ENCODE data around the gene CZIB. TPM values are rescaled to one million over a fixed set of nuclear protein-coding genes. Genes with fewer than 3 reads are reported as not detected.

CZIB gene
- total RNA-seq, 1 experiment from 2014 or later = 67.0 TPM

GRCh38 chr1:53172426-53173128 lies 47.9 kb downstream of the CZIB start:
- H2BK12ac ChIP-seq (ENCODE audit: insufficient read length, low read depth, low read length) = no peak overlapping the region
- Mint-ChIP-seq H3K4me1 (peaks cover 33 to 38% of the 10 kb centered on the region in 2 experiments), H3K36me3 (ENCODE audit: insufficient read depth in 1 of 3, low read depth in 3 of 3) (no peaks in the 10 kb centered on the region), H3K27ac (peak overlapping the region in 1 of 3 experiments; percentile 23; a peak in 4 of 7 replicates), H3K4me3 (no peak overlapping the region), H3K9me3 (peaks cover 0 to 3% of the 10 kb centered on the region in 2 experiments; a peak in 1 of 5 replicates), H3K27me3 (ENCODE audit: low read depth) (peaks cover 10% of the 10 kb centered on the region)
- no peak overlapping the region for H3K27ac ChIP-seq (ENCODE audit: insufficient read length, low read depth, low read length)
- no peaks in the 10 kb centered on the region for H3K23me2 ChIP-seq (ENCODE audit: insufficient read length, low read depth, low read length, poor library complexity, severe bottlenecking)
- H4K8ac ChIP-seq (replicated peaks; ENCODE audit: insufficient read length, low read depth, low read length) = no peak overlapping the region
- no peak overlapping the region for H3K14ac ChIP-seq (ENCODE audit: insufficient read depth, low read length)
- no peak overlapping the region for H4K91ac ChIP-seq (ENCODE audit: insufficient read length, low read depth, low read length)
- no peak overlapping the region for H2AFZ ChIP-seq (ENCODE audit: low read length)
- no peak overlapping the region for H2BK15ac ChIP-seq (ENCODE audit: low read depth, low read length)
- no peak overlapping the region for H3K23ac ChIP-seq (ENCODE audit: insufficient read length, low read depth, low read length)
- H3K4me1 ChIP-seq (ENCODE audit: insufficient read depth, low read length) = peaks cover 5% of the 10 kb centered on the region; the same call in 1 of the 2 replicates
- no peak overlapping the region for H2AK5ac ChIP-seq (ENCODE audit: insufficient read length, low read length)
- H4K5ac ChIP-seq (ENCODE audit: insufficient read length, low read depth, low read length) = no peak overlapping the region
- H4K20me1 ChIP-seq (ENCODE audit: control insufficient read depth, insufficient read depth, insufficient read length) = no peaks in the 10 kb centered on the region
- H3K27me3 ChIP-seq (ENCODE audit: insufficient read depth, low read length) = no peaks in the 10 kb centered on the region
- no peak overlapping the region for H2BK120ac ChIP-seq (ENCODE audit: low read depth, low read length, poor library complexity, severe bottlenecking)
- no peak overlapping the region for H2BK20ac ChIP-seq (ENCODE audit: low read depth, low read length, poor library complexity, severe bottlenecking)
- WGBS (ENCODE audit: extremely low coverage, insufficient read length, low lambda C conversion rate) = no CpG with 5 or more reads among the region's 6 CpGs
- no peak overlapping the region for H2BK5ac ChIP-seq (ENCODE audit: insufficient read length, low read length)
- no peak overlapping the region for H3K4ac ChIP-seq (ENCODE audit: low read depth, low read length)
- H3K9me3 ChIP-seq (ENCODE audit: control insufficient read depth, low read depth, low read length) = no peaks in the 10 kb centered on the region
- H3K79me1 ChIP-seq (ENCODE audit: insufficient read depth, low read depth, low read length, poor library complexity, severe bottlenecking) = no peaks in the 10 kb centered on the region
- H3K9ac ChIP-seq (ENCODE audit: extremely low read depth, insufficient read length, low read length) = no peak overlapping the region
- no peaks in the 10 kb centered on the region for H3K79me2 ChIP-seq (ENCODE audit: insufficient read depth, low read length)
- no peak overlapping the region for H3K4me2 ChIP-seq (ENCODE audit: insufficient read depth, insufficient read length, low read length)
- TF ChIP-seq, protein P1, sequence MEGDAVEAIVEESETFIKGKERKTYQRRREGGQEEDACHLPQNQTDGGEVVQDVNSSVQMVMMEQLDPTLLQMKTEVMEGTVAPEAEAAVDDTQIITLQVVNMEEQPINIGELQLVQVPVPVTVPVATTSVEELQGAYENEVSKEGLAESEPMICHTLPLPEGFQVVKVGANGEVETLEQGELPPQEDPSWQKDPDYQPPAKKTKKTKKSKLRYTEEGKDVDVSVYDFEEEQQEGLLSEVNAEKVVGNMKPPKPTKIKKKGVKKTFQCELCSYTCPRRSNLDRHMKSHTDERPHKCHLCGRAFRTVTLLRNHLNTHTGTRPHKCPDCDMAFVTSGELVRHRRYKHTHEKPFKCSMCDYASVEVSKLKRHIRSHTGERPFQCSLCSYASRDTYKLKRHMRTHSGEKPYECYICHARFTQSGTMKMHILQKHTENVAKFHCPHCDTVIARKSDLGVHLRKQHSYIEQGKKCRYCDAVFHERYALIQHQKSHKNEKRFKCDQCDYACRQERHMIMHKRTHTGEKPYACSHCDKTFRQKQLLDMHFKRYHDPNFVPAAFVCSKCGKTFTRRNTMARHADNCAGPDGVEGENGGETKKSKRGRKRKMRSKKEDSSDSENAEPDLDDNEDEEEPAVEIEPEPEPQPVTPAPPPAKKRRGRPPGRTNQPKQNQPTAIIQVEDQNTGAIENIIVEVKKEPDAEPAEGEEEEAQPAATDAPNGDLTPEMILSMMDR (conservative IDR thresholded peaks at IDR 0.05) = peak; percentile 37; the same call in 2 of the 3 replicates
- H3K18ac ChIP-seq (ENCODE audit: insufficient read length, low read depth, low read length) = no peak overlapping the region
- no peak overlapping the region for H3K56ac ChIP-seq (ENCODE audit: insufficient read length, low read depth, low read length)
- no peak for DNase-seq
- H3T11ph ChIP-seq (ENCODE audit: low read length) = no peak overlapping the region
